H9 (cell line): ENCODE measurements around the gene ASIC4. TPM values are rescaled to one million over a fixed set of nuclear protein-coding genes. Genes with fewer than 3 reads are reported as not detected.

Experiments used
- DNase-seq: peaks from one replicate; pipeline ENCODE4 v3.0.0-alpha.2; 2017
- H2AFZ ChIP-seq: one replicate; pipeline ENCODE4 v1.6.1; 2013; ENCODE audit warnings: mild to moderate bottlenecking, low read length, control low read depth, moderate library complexity
- H2AK5ac ChIP-seq: 2 replicates; pipeline ENCODE4 v1.6.1; 2013; ENCODE audit warnings: low read length, control low read depth, mixed read lengths; ENCODE audit not compliant: insufficient read length
- H2BK120ac ChIP-seq: one replicate; pipeline ENCODE4 v1.6.1; 2013; ENCODE audit warnings: low read depth, mild to moderate bottlenecking, low read length, control low read depth, inconsistent platforms; ENCODE audit not compliant: poor library complexity, severe bottlenecking
- H2BK12ac ChIP-seq: 2 replicates; pipeline ENCODE4 v1.6.1; 2013; ENCODE audit warnings: low read length, control low read depth, mixed read lengths, low read depth; ENCODE audit not compliant: insufficient read length
- H2BK15ac ChIP-seq: 2 replicates; pipeline ENCODE4 v1.6.1; 2013; ENCODE audit warnings: low read depth, low read length, control low read depth
- H2BK20ac ChIP-seq: one replicate; pipeline ENCODE4 v1.6.1; 2013; ENCODE audit warnings: low read depth, mild to moderate bottlenecking, low read length, control low read depth, inconsistent platforms; ENCODE audit not compliant: poor library complexity, severe bottlenecking
- H2BK5ac ChIP-seq: 2 replicates; pipeline ENCODE4 v1.6.1; 2013; ENCODE audit warnings: low read length, control low read depth, mixed read lengths; ENCODE audit not compliant: insufficient read length
- H3K14ac ChIP-seq: 2 replicates; pipeline ENCODE4 v1.6.1; 2013; ENCODE audit warnings: low read length, control low read depth; ENCODE audit not compliant: insufficient read depth
- H3K18ac ChIP-seq: 2 replicates; pipeline ENCODE4 v1.6.1; 2013; ENCODE audit warnings: low read depth, mild to moderate bottlenecking, mixed read lengths, low read length, control low read depth; ENCODE audit not compliant: insufficient read length
- H3K23ac ChIP-seq: 2 replicates; pipeline ENCODE4 v1.6.1; 2013; ENCODE audit warnings: low read length, control low read depth, mixed read lengths, low read depth; ENCODE audit not compliant: insufficient read length
- H3K23me2 ChIP-seq: 2 replicates; pipeline ENCODE4 v1.6.1; 2013; ENCODE audit warnings: low read depth, mild to moderate bottlenecking, mixed read lengths, low read length, control low read depth; ENCODE audit not compliant: insufficient read length, poor library complexity, severe bottlenecking
- H3K27ac ChIP-seq: 2 replicates; pipeline ENCODE4 v1.5.1; 2013; ENCODE audit warnings: low read length, control low read depth, mixed read lengths, low read depth; ENCODE audit not compliant: insufficient read length
- H3K27me3 ChIP-seq: 2 replicates; pipeline ENCODE4 v1.6.1; 2013; ENCODE audit warnings: low read length, control low read depth, inconsistent platforms; ENCODE audit not compliant: insufficient read depth
- H3K4ac ChIP-seq: 2 replicates; pipeline ENCODE4 v1.6.1; 2013; ENCODE audit warnings: low read depth, mild to moderate bottlenecking, control low read depth, inconsistent platforms, low read length, moderate library complexity
- H3K4me1 ChIP-seq: 2 replicates; pipeline ENCODE4 v1.6.1; 2013; ENCODE audit warnings: low read length, control low read depth, inconsistent platforms; ENCODE audit not compliant: insufficient read depth
- H3K4me2 ChIP-seq: 2 replicates; pipeline ENCODE4 v1.6.1; 2013; ENCODE audit warnings: low read length, control low read depth, mixed read lengths; ENCODE audit not compliant: insufficient read length, insufficient read depth
- H3K56ac ChIP-seq: 2 replicates; pipeline ENCODE4 v1.6.1; 2013; ENCODE audit warnings: low read depth, mild to moderate bottlenecking, mixed read lengths, low read length, control low read depth; ENCODE audit not compliant: insufficient read length
- H3K79me1 ChIP-seq: 2 replicates; pipeline ENCODE4 v1.6.1; 2013; ENCODE audit warnings: low read depth, mild to moderate bottlenecking, moderate library complexity, low read length, control low read depth, inconsistent platforms; ENCODE audit not compliant: insufficient read depth, poor library complexity, severe bottlenecking
- H3K79me2 ChIP-seq: 2 replicates; pipeline ENCODE4 v1.6.1; 2013; ENCODE audit warnings: low read length, control low read depth, inconsistent platforms; ENCODE audit not compliant: insufficient read depth
- H3K9ac ChIP-seq: 2 replicates; pipeline ENCODE4 v1.6.1; 2013; ENCODE audit warnings: low read length, control low read depth, mixed read lengths; ENCODE audit not compliant: insufficient read length; ENCODE audit errors: extremely low read depth
- H3K9me3 ChIP-seq: one replicate; pipeline ENCODE4 v1.6.1; 2013; ENCODE audit warnings: low read depth, low read length, inconsistent platforms; ENCODE audit not compliant: control insufficient read depth
- H3T11ph ChIP-seq: one replicate; pipeline ENCODE4 v1.6.1; 2013; ENCODE audit warnings: mild to moderate bottlenecking, low read length, control low read depth, inconsistent platforms
- H4K20me1 ChIP-seq: one replicate; pipeline ENCODE4 v1.6.1; 2013; ENCODE audit not compliant: control insufficient read depth, insufficient read length, insufficient read depth
- H4K5ac ChIP-seq: 2 replicates; pipeline ENCODE4 v1.6.1; 2013; ENCODE audit warnings: low read depth, mild to moderate bottlenecking, mixed read lengths, low read length, control low read depth; ENCODE audit not compliant: insufficient read length
- H4K8ac ChIP-seq: replicated peaks from 2 replicates; pipeline ENCODE4 v1.6.1; 2013; ENCODE audit warnings: low read length, control low read depth, mixed read lengths, low read depth; ENCODE audit not compliant: insufficient read length
- H4K91ac ChIP-seq: 2 replicates; pipeline ENCODE4 v1.6.1; 2013; ENCODE audit warnings: low read depth, mild to moderate bottlenecking, moderate library complexity, mixed read lengths, low read length, control low read depth; ENCODE audit not compliant: insufficient read length
- H3K27ac Mint-ChIP-seq, 3 experiments: 2 replicates in 2 of 3; 3 replicates in 1 of 3; pipeline ENCODE4 v1.8.0; 2020 to 2021; ENCODE audit warnings: mixed read lengths in 3 of 3, mild to moderate bottlenecking in 1 of 3, moderate library complexity in 1 of 3
- H3K27me3 Mint-ChIP-seq: 2 replicates; pipeline ENCODE4 v1.8.0; 2021; ENCODE audit warnings: low read depth, mild to moderate bottlenecking, moderate library complexity, mixed read lengths
- H3K36me3 Mint-ChIP-seq, 3 experiments: 2 replicates in 2 of 3; 3 replicates in 1 of 3; pipeline ENCODE4 v1.8.0; 2020 to 2021; ENCODE audit warnings: low read depth in 3 of 3, mixed read lengths in 3 of 3; ENCODE audit not compliant: insufficient read depth in 1 of 3
- H3K4me1 Mint-ChIP-seq, 2 experiments: 2 replicates each; pipeline ENCODE4 v1.8.0; 2020; ENCODE audit warnings: mixed read lengths in 2 of 2
- H3K4me3 Mint-ChIP-seq, 2 experiments: 2 replicates in 1 of 2; 3 replicates in 1 of 2; pipeline ENCODE4 v1.8.0; 2020 to 2021; ENCODE audit warnings: mild to moderate bottlenecking in 2 of 2, mixed read lengths in 2 of 2, moderate library complexity in 1 of 2
- H3K9me3 Mint-ChIP-seq, 2 experiments: 2 replicates in 1 of 2; 3 replicates in 1 of 2; pipeline ENCODE4 v1.8.0; 2020; ENCODE audit warnings: mild to moderate bottlenecking in 2 of 2, mixed read lengths in 2 of 2, moderate library complexity in 1 of 2
- CTCF ChIP-seq: fragments of 200-600 bp; sonication (generic); conservative IDR thresholded peaks from 3 replicates; pipeline ENCODE4 v1.8.0; 2021; ENCODE audit warnings: antibody characterized with exemption, mild to moderate bottlenecking
- WGBS: extraction: QIAGEN DNeasy Blood & Tissue Kit; methylation state at CpG from one replicate; pipeline ENCODE4 v1.1.7; 2013; ENCODE audit warnings: missing lambda C conversion rate, low lambda C conversion rate, mixed read lengths; ENCODE audit not compliant: insufficient read length; ENCODE audit errors: extremely low coverage; 5-methylcytosine and 5-hydroxymethylcytosine counted together
- total RNA-seq: library from RNA; stranded (reverse); gene quantifications from 2 replicates; pipeline ENCODE4 v1.2.1, GENCODE V29; 2021

ASIC4 gene
- total RNA-seq, 1 experiment from 2014 or later: 0.37 TPM

GRCh38 chr2:219476652-219477151 lies 37.6 kb upstream of the ASIC4 start:
- WGBS: no CpG with 5 or more reads among the region's 16 CpGs
- peak overlapping the region; percentile 77 for H3K4me2 ChIP-seq
- peaks cover 3 to 4% (median 4%) of the 10 kb centered on the region in 3 experiments; a peak in 4 of 7 replicates for H3K36me3 Mint-ChIP-seq

More at GRCh38 chr2:219476652-219477151, 37.6 kb upstream of the ASIC4 start:
- H4K91ac ChIP-seq: no peak overlapping the region
- H3K79me1 ChIP-seq: no peaks in the 10 kb centered on the region
- H3K23ac ChIP-seq: no peak overlapping the region
- H2AFZ ChIP-seq: no peak overlapping the region
- peak overlapping the region; percentile 65 to 84 for H3K4me3 Mint-ChIP-seq
- H2BK12ac ChIP-seq: no peak overlapping the region
- no peak overlapping the region for H3T11ph ChIP-seq
- H4K5ac ChIP-seq: no peak overlapping the region
- no peak for TF ChIP-seq CTCF
- DNase-seq: peak; percentile 97
- no peaks in the 10 kb centered on the region for H3K79me2 ChIP-seq
- H4K8ac ChIP-seq: no peak overlapping the region
- H2BK120ac ChIP-seq: peak overlapping the region; percentile 85
- no peaks in the 10 kb centered on the region for H3K9me3 ChIP-seq
- H3K27ac Mint-ChIP-seq: peak overlapping the region; percentile 86 to 97 (median 95); a peak in 6 of 7 replicates
- no peak overlapping the region for H2BK15ac ChIP-seq
- H3K18ac ChIP-seq: peak overlapping the region; percentile 76
- no peak overlapping the region for H2AK5ac ChIP-seq
- no peaks in the 10 kb centered on the region for H3K27me3 ChIP-seq
- H3K9me3 Mint-ChIP-seq: no peaks in the 10 kb centered on the region; a peak in 1 of 5 replicates
- H3K23me2 ChIP-seq: peaks cover 2% of the 10 kb centered on the region
- peak overlapping the region; percentile 24 for H3K9ac ChIP-seq
- H3K56ac ChIP-seq: no peak overlapping the region
- no peak overlapping the region for H3K4ac ChIP-seq
- H3K27me3 Mint-ChIP-seq: peaks cover 4% of the 10 kb centered on the region
- H3K4me1 ChIP-seq: no peaks in the 10 kb centered on the region
- H3K14ac ChIP-seq: peak overlapping the region; percentile 64; the same call in 1 of the 2 replicates
- H2BK20ac ChIP-seq: no peak overlapping the region
- no peak overlapping the region for H3K27ac ChIP-seq
- H4K20me1 ChIP-seq: no peaks in the 10 kb centered on the region
- H2BK5ac ChIP-seq: no peak overlapping the region
- peaks cover 18 to 23% of the 10 kb centered on the region in 2 experiments for H3K4me1 Mint-ChIP-seq
